ENCODE data around the gene TOMM5. TPM values are rescaled to one million over a fixed set of nuclear protein-coding genes. Genes with fewer than 3 reads are reported as not detected.

TOMM5 gene
- total RNA-seq, 5 donors from 2014 or later (not counting 1 experiment from before 2014, with no cell fraction given) = 35.6 to 44.8 (median 42.1) TPM

- Histone ChIP-seq H3K4me1 (ENCODE audit: control insufficient read depth in 1 of 2, extremely low read depth in 1 of 2, insufficient read depth in 2 of 2, low read length in 2 of 2) (no peaks in the 10 kb centered on the region), H3K4me3 (ENCODE audit: control insufficient read depth in 1 of 2, extremely low read depth in 1 of 2, low read length in 1 of 2) (no peak overlapping the region), H3K9me3 (no peaks in the 10 kb centered on the region), H3K27ac (ENCODE audit: low read length) (no peak overlapping the region), H3K36me3 (ENCODE audit: control insufficient read depth in 2 of 2, extremely low read depth in 1 of 2, insufficient read depth in 1 of 2, low read length in 1 of 2) (no peaks in the 10 kb centered on the region), H3K27me3 (replicated peaks in 1 of 2; ENCODE audit: control insufficient read depth in 2 of 2, extremely low read depth in 1 of 2, insufficient read depth in 2 of 2, low read length in 1 of 2) (no peaks in the 10 kb centered on the region)
- no peaks in the 10 kb centered on the region for H3K9me3 Mint-ChIP-seq
- H3K27me3 Mint-ChIP-seq = peaks cover 0 to 14% of the 10 kb centered on the region in 2 donors
- ChIA-PET CTCF (no interaction called here), POLR2A (no interaction called here)
- WGBS (ENCODE audit: insufficient coverage) = 32% methylated on average over 3 of the region's 4 CpGs
- no peak for ATAC-seq (replicated peaks in 1 of 4)
- DNase-seq = no peak
- no peak overlapping the region for H3K27ac Mint-ChIP-seq
- H3K4me3 Mint-ChIP-seq = no peak overlapping the region
- no peaks in the 10 kb centered on the region for H3K4me1 Mint-ChIP-seq
- H3K36me3 Mint-ChIP-seq = no peaks in the 10 kb centered on the region
Observed at GRCh38 chr9:37617832-37618231, 25.4 kb upstream of the TOMM5 start.

- Histone ChIP-seq H3K4me3 (ENCODE audit: control insufficient read depth in 1 of 2, extremely low read depth in 1 of 2, low read length in 1 of 2) (no peak overlapping the region), H3K27me3 (replicated peaks in 1 of 2; ENCODE audit: control insufficient read depth in 2 of 2, extremely low read depth in 1 of 2, insufficient read depth in 2 of 2, low read length in 1 of 2) (no peaks in the 10 kb centered on the region), H3K36me3 (ENCODE audit: control insufficient read depth in 2 of 2, extremely low read depth in 1 of 2, insufficient read depth in 1 of 2, low read length in 1 of 2) (no peaks in the 10 kb centered on the region), H3K27ac (ENCODE audit: low read length) (no peak overlapping the region), H3K9me3 (no peaks in the 10 kb centered on the region), H3K4me1 (ENCODE audit: control insufficient read depth in 1 of 2, extremely low read depth in 1 of 2, insufficient read depth in 2 of 2, low read length in 2 of 2) (no peaks in the 10 kb centered on the region)
- Mint-ChIP-seq H3K27ac (no peak overlapping the region), H3K4me1 (no peaks in the 10 kb centered on the region), H3K36me3 (no peaks in the 10 kb centered on the region), H3K9me3 (no peaks in the 10 kb centered on the region), H3K27me3 (peaks cover 0 to 14% of the 10 kb centered on the region in 2 donors), H3K4me3 (no peak overlapping the region)
- WGBS (ENCODE audit: insufficient coverage) = 75% methylated on average over 2 of the region's 2 CpGs
- ATAC-seq (replicated peaks in 1 of 4) (no peak), DNase-seq (no peak)
- CTCF ChIA-PET = no interaction called here
- POLR2A ChIA-PET = no interaction called here
Observed at GRCh38 chr9:37617161-37617560, 24.8 kb upstream of the TOMM5 start.

- H3K4me3 Mint-ChIP-seq = no peak overlapping the region
- H3K4me3 ChIP-seq (ENCODE audit: control insufficient read depth in 1 of 2, extremely low read depth in 1 of 2, low read length in 1 of 2) = no peak overlapping the region
- H3K27ac Mint-ChIP-seq = no peak overlapping the region
- H3K36me3 ChIP-seq (ENCODE audit: control insufficient read depth in 2 of 2, extremely low read depth in 1 of 2, insufficient read depth in 1 of 2, low read length in 1 of 2) = no peaks in the 10 kb centered on the region
- no peak overlapping the region for H3K27ac ChIP-seq (ENCODE audit: low read length)
- ATAC-seq (replicated peaks in 1 of 4) (no peak), DNase-seq (no peak)
- no peaks in the 10 kb centered on the region for H3K9me3 Mint-ChIP-seq
- H3K27me3 Mint-ChIP-seq = peaks cover 11 to 17% of the 10 kb centered on the region in 2 donors
- CTCF ChIA-PET = interaction anchor here (0.5 to 1.0 kb wide), 2 partner anchors 8 to 18 kb away, joined by 3 to 4 read pairs; no protein-coding TSS in a partner anchor
- no CpG with 5 or more reads among the region's 1 CpG for WGBS (ENCODE audit: insufficient coverage)
- no peaks in the 10 kb centered on the region for H3K4me1 Mint-ChIP-seq
- peaks cover 0 to 5% of the 10 kb centered on the region in 2 experiments for H3K27me3 ChIP-seq (replicated peaks in 1 of 2; ENCODE audit: control insufficient read depth in 2 of 2, extremely low read depth in 1 of 2, insufficient read depth in 2 of 2, low read length in 1 of 2)
- no peaks in the 10 kb centered on the region for H3K36me3 Mint-ChIP-seq
- POLR2A ChIA-PET = no interaction called here
- no peaks in the 10 kb centered on the region for H3K4me1 ChIP-seq (ENCODE audit: control insufficient read depth in 1 of 2, extremely low read depth in 1 of 2, insufficient read depth in 2 of 2, low read length in 2 of 2)
- no peaks in the 10 kb centered on the region for H3K9me3 ChIP-seq
Observed at GRCh38 chr9:37611961-37612360, 19.6 kb upstream of the TOMM5 start.

GRCh38 chr9:37611014-37611413 is 18.6 kb upstream of the TOMM5 start:
- ATAC-seq (replicated peaks in 1 of 4) (no peak), DNase-seq (no peak)
- WGBS (ENCODE audit: insufficient coverage) = no CpG with 5 or more reads among the region's 6 CpGs
- no peaks in the 10 kb centered on the region for H3K36me3 ChIP-seq (ENCODE audit: control insufficient read depth in 2 of 2, extremely low read depth in 1 of 2, insufficient read depth in 1 of 2, low read length in 1 of 2)
- Mint-ChIP-seq H3K4me3 (no peak overlapping the region), H3K9me3 (no peaks in the 10 kb centered on the region), H3K27me3 (peaks cover 11 to 17% of the 10 kb centered on the region in 2 donors), H3K4me1 (no peaks in the 10 kb centered on the region), H3K36me3 (no peaks in the 10 kb centered on the region), H3K27ac (no peak overlapping the region)
- H3K27me3 ChIP-seq (replicated peaks in 1 of 2; ENCODE audit: control insufficient read depth in 2 of 2, extremely low read depth in 1 of 2, insufficient read depth in 2 of 2, low read length in 1 of 2) = peaks cover 0 to 6% of the 10 kb centered on the region in 2 experiments
- H3K9me3 ChIP-seq = no peaks in the 10 kb centered on the region
- H3K27ac ChIP-seq (ENCODE audit: low read length) = no peak overlapping the region
- H3K4me1 ChIP-seq (ENCODE audit: control insufficient read depth in 1 of 2, extremely low read depth in 1 of 2, insufficient read depth in 2 of 2, low read length in 2 of 2) = no peaks in the 10 kb centered on the region
- H3K4me3 ChIP-seq (ENCODE audit: control insufficient read depth in 1 of 2, extremely low read depth in 1 of 2, low read length in 1 of 2) = no peak overlapping the region
- ChIA-PET POLR2A (no interaction called here), CTCF (interaction anchor here in 1 of 2 donors (1.0 kb wide), 1 partner anchor 8 kb away, joined by 4 read pairs; no protein-coding TSS in a partner anchor)

- Mint-ChIP-seq H3K9me3 (no peaks in the 10 kb centered on the region), H3K4me3 (no peak overlapping the region), H3K27me3 (peaks cover 11 to 17% of the 10 kb centered on the region in 2 donors), H3K36me3 (no peaks in the 10 kb centered on the region), H3K27ac (no peak overlapping the region), H3K4me1 (no peaks in the 10 kb centered on the region)
- WGBS (ENCODE audit: insufficient coverage) = 58% methylated on average over 3 of the region's 6 CpGs
- Histone ChIP-seq H3K4me1 (ENCODE audit: control insufficient read depth in 1 of 2, extremely low read depth in 1 of 2, insufficient read depth in 2 of 2, low read length in 2 of 2) (no peaks in the 10 kb centered on the region), H3K27me3 (replicated peaks in 1 of 2; ENCODE audit: control insufficient read depth in 2 of 2, extremely low read depth in 1 of 2, insufficient read depth in 2 of 2, low read length in 1 of 2) (peaks cover 0 to 10% of the 10 kb centered on the region in 2 experiments), H3K9me3 (no peaks in the 10 kb centered on the region), H3K27ac (ENCODE audit: low read length) (no peak overlapping the region), H3K36me3 (ENCODE audit: control insufficient read depth in 2 of 2, extremely low read depth in 1 of 2, insufficient read depth in 1 of 2, low read length in 1 of 2) (no peaks in the 10 kb centered on the region), H3K4me3 (ENCODE audit: control insufficient read depth in 1 of 2, extremely low read depth in 1 of 2, low read length in 1 of 2) (no peak overlapping the region)
- DNase-seq = no peak
- ChIA-PET CTCF (no interaction called here), POLR2A (no interaction called here)
- no peak for ATAC-seq (replicated peaks in 1 of 4)
Observed at GRCh38 chr9:37609735-37610397, 17.5 kb upstream of the TOMM5 start.

- H3K4me3 Mint-ChIP-seq = no peak overlapping the region
- Histone ChIP-seq H3K36me3 (ENCODE audit: control insufficient read depth in 2 of 2, extremely low read depth in 1 of 2, insufficient read depth in 1 of 2, low read length in 1 of 2) (no peaks in the 10 kb centered on the region), H3K27ac (ENCODE audit: low read length) (no peak overlapping the region), H3K4me3 (ENCODE audit: control insufficient read depth in 1 of 2, extremely low read depth in 1 of 2, low read length in 1 of 2) (no peak overlapping the region), H3K9me3 (no peaks in the 10 kb centered on the region), H3K27me3 (replicated peaks in 1 of 2; ENCODE audit: control insufficient read depth in 2 of 2, extremely low read depth in 1 of 2, insufficient read depth in 2 of 2, low read length in 1 of 2) (peaks cover 0 to 10% of the 10 kb centered on the region in 2 experiments), H3K4me1 (ENCODE audit: control insufficient read depth in 1 of 2, extremely low read depth in 1 of 2, insufficient read depth in 2 of 2, low read length in 2 of 2) (no peaks in the 10 kb centered on the region)
- H3K36me3 Mint-ChIP-seq = no peaks in the 10 kb centered on the region
- CTCF ChIA-PET = no interaction called here
- H3K9me3 Mint-ChIP-seq = no peaks in the 10 kb centered on the region
- no peak overlapping the region for H3K27ac Mint-ChIP-seq
- ATAC-seq (replicated peaks in 1 of 4) = no peak
- H3K27me3 Mint-ChIP-seq = peaks cover 18% of the 10 kb centered on the region in 2 donors
- no peak for DNase-seq
- POLR2A ChIA-PET = interaction anchor here in 1 of 2 donors (0.8 kb wide), 1 partner anchor 263 kb away, joined by 14 read pairs; no protein-coding TSS in a partner anchor
- H3K4me1 Mint-ChIP-seq = no peaks in the 10 kb centered on the region
Observed at GRCh38 chr9:37608250-37608649, 15.9 kb upstream of the TOMM5 start.
